ENCODE measurements around the gene CFAP73.
A peak's percentile ranks its signal among the peaks of the same experiment; 100 is the strongest.

CFAP73 gene

DNA sequence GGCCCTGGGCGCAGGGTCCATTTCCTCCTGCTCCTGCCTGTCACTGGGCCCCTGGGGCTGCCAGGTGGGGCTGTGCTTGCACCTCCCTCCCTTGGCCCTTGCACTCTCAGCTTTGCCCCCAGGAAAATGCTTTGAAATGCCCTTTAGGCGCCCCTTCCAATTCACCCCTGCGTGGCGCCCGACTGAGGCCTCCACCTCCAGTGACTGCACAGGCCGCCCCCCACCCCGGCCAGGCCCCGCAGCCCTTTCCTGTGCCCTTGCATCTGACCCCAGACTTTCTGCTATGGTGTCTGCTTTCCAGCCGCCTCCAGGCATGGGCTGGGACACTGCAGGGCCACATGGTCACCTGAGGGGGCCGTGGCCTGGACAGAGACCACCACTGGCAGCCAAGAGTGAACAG lies 18.3 kb downstream of the CFAP73 start:
- DNase-seq, result no peak

DNA sequence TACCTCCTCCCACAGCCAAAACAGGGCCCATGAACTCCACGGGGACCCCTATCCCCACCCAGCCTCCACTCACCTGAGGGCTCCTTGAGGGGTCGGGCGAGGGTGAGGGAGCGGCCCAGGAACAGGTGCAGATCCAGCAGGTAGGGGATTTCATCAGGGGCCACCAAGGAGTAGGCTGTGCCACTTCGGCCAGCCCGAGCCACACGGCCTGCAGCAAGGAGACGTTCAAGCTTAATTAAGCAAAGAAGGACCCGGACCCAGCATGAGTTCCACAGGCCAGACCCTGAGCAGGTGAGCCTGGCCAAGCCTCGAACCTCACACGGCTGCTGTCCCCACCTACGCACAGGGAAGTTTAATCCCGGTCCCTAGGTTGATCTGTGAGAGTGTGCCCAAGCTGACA lies 20.2 kb downstream of the CFAP73 start:
- DNase-seq, result no peak

DNA sequence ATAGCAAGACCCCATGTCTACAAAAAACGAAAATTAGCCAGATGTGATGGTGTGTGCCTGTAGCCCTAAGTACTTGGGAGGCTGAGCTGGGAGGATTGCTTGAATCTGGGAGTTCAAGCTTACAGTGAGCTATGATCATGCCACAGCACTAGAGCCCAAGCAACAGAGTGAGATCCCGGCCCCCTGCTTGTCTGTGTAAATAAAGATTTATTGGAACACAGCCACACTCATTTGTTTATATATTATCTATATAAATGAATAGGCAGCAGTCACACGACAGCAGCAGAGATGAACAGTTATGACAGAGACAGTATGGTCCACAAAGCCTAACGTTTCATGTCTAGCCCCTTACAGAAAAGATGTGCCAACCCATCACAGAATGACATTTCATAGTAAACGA lies 20.9 kb downstream of the CFAP73 start:
- no peak for DNase-seq

DNA sequence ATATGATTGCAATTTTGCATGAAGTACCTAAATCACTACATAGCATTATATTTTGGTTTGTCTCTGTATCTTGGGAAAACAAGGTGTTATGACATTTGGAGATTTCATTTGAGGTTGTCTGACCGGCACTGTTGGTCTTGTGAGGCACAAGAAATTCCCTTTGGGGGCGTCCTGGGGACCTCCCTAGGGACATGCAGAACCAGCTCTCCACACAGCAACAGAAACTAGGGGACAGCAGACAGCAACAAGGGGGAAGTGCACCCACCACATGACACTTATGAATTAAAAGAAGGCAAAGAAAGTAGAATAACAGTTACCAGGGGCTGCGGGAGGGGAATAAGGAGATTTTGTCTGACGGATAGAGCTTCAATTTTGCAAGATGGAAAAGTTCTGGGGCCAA lies 21.4 kb downstream of the CFAP73 start:
- DNase-seq, result no peak

DNA sequence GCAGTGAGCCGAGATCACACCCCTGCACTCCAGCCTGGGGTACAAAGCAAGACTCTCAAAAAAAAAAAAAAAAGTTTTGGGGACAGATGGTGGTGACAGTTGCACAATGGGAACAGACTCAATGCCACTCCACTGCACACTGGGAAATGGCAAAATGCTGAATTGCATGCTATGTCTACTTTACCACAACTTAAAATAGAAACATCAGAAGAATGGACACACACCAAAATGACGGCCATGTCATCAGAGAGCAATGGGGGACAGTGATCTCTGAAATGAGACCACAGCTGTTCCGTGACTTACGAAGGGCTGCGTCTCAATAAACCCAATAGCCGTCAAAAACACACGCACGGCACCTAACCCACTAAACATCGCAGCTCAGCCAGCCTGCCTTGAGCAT lies 22.0 kb downstream of the CFAP73 start:
- DNase-seq, result no peak

DNA sequence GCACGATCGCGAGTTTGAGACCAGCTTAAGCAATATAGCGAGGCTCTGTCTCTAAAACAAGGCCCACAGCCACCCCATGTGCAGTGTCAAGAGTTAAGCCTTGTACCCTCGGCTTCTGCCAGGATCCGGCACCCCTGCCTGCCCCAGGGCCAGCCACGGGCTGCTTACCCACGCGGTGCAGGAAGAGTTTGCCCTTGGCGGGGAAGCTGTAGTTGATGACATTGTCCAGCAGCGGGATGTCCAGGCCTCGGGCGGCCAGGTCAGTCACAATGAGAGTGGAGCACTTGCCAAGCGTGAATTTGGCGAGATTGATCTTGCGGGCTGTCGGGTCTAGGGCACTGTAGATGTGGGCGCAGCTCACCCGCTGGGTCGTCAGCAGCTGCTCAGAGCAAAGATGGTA lies 22.7 kb downstream of the CFAP73 start:
- DNase-seq, result no peak

DNA sequence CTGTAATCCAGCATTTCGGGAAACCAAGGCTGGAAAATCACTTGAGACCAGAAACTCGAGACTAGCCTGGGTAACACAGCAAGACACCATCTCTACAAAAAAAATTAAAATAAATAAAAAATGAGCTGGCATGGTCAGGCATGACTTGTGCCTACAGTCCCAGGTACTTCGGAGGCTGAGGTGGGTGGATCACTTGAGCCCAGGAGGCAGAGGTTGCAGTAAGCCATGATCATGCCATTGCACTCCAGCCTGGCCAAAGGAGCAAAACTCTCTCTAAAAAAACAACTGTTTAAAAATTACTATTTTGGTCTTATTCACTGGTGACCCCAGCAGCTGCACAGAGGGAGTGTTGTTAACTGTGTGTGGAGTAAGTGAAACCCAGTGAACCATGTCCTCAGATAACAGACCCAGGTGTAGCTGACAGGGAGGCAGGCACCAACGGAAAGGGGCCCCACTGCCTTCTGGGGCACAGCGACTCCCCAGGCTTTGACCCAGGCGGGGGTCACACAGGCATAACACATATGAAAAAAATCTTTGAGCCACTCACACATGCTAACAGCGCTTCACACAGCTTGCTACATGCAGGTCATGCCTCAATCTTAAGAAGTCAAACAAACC lies 23.7 kb downstream of the CFAP73 start:
- no peak for DNase-seq

DNA sequence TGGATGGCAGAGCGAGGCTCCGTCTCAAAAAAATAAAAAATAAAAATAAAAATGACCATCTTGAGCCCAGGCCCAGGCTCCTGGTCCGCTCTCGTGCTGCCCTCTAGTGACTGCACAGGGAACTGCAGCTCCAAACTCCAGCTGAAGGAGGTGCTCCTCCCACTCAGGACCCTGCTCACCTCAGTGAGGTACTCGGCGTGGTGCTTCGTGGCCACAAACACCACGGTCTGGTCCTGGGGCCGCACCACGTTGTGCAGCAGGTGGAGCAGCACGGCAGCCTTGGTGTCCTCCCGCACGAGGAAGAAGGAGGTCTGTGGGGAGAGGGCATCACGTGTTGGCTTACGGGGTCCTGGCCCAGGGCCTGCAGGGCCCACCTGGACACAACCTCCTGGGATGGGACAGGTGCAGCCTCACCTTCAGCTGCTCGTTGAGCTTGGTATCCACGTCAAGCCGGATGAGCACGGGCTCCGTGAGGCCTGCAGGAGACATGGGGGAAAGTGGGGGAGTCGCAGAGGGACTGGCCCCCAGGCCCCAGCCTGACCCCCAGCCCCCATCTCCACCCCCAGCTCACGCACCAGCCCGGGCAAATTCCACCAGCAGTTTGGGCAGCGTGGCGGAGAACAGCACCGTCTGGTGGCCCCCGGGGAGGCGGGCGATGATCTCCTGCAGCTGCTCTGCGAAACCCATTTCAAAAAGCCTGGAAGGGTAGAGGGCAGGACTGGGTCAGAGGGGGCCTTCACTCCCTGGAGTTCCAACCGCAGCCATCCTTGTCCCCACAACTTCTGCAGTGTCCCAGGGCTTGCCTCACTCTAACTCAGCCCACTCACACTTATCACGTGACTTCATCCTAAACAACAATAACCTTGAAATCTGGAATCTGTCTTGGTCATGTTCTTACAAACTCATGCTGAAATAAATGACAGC lies 25.2 kb downstream of the CFAP73 start:
- DNase-seq, result peak; percentile 77

DNA sequence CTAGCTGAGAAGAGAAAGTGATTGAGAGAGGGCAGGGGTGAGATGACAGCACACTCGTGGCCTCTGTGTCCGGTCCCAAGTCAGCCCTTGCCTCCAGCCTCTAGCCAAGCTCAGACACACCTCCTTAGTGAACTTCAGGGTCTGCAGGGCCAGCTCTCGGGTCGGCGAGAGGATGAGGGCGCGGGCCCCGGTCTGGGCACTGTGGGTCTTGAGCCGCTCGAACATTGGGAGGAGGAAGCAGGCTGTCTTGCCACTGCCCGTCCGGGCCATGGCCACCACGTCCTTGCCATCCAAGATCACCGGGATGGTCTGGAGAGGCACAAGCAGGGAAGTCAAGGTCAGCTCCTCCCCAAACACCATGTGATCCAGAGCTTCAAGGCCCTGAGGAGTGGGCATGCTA lies 29.5 kb downstream of the CFAP73 start:
- DNase-seq, result no peak

DNA sequence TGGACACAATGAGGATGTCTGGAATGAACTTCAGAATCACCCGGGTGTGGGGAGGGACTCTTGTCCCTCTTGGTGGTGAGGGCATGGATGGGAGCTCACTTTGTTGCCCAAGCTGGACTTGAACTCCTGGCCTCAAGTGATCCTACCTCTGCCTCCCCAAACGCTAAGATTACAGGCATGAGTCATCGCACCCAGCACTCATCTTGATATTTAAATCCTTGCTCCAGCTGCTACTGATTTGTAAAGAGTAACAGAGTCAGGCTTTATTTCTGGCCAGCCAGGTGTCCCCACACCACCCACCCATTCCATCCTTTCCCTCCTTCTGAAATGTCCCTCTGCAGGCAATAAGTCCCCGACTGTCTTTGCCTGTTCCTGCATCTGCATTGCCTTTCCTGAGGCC lies 30.8 kb downstream of the CFAP73 start:
- DNase-seq, result no peak

DNA sequence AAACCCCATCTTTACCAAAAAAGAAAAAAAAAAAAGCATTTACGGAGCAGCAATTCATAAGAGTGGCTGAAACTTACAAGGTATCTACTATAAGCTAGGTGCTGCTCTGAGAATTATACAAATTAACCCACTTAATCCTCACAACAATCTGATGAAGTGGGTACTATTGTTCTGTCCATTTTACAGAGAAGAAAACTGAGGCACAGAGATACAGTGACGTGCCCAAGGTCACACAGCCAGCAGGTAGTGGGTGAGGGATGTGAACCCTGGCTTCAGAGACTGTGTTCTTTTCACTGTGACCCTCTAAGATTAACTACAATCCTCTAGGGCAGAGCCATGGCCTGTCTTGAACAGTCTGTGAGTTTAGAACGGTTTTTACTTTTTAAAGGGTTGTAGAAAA lies 32.5 kb downstream of the CFAP73 start:
- DNase-seq, result no peak

DNA sequence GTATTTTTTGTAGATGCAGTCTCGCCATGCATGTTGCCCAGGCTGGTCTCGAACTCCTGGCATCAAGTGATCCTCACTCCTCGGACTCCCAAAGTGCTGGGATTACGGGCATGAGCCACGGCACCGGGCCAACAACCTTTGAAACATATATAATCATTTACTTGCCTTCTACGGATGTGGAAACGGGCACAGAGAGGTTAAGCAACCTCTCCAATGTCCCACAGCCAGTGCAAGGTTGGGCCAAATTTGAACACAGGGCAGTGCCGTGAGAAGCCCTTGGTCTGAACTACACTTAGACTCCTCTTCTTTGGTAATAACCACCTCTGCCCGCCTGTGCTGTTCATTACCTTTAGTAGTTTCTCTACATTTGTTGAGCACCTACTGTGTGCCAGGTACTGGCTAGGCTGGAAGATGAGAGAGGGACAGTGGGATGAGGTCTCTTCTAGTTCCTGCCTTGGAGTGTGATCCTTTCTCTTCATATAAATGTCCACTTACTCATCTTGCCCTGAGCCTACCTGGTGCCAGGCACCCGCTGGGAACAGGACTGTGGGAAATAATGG lies 33.6 kb downstream of the CFAP73 start:
- DNase-seq, result no peak

DNA sequence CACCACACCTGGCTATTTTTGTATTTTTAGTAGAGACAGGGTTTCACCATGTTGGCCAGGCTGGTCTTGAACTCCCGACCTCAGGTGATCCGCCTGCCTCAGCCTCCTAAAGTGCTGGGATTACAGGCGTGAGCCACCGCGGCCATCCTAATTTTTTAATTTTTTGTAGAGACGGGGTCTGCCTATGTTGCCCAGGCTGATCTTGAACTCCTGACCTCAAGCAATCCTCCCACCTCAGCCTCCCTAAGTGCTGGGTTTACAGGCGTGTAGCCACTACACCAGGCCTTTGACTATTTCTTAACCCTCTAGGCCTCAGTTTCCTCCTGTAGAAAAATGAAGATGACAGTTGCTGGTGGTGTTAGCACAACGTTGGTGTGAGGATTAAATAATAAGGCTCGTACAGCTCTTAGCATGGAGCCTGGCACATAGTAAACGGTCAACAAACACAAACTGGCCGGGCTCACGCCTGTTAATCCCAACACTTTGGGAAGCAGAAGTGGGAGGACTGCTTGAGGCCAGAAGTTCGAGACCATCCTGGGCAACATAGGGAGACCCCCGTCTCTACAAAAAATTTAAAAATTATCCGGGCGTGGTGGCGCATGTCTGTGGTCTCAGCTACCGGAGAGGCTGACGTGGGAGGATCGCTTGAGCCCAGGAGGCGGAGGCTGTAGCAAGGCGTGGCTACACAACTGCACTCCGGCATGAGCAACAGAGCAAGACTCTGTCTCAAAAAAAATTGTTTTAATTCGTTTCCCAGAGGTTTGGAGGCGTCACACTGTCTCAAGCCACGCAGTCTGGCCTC lies 34.8 kb downstream of the CFAP73 start:
- no peak for DNase-seq

DNA sequence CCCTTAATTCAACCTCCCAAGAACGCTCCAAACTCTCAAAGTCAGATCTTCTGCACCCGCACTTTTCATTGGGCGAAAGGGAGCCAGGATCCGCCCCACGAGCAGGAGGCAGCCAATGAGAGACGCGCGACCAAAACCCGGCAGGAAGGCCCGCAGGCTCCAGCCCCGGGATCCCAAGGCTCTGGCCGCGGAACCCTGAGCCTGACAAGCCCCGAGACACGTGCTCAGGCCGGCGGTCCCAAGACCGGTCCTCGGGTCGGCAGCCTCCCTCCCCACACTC lies 35.3 kb downstream of the CFAP73 start:
- peak; percentile 93 for DNase-seq

DNA sequence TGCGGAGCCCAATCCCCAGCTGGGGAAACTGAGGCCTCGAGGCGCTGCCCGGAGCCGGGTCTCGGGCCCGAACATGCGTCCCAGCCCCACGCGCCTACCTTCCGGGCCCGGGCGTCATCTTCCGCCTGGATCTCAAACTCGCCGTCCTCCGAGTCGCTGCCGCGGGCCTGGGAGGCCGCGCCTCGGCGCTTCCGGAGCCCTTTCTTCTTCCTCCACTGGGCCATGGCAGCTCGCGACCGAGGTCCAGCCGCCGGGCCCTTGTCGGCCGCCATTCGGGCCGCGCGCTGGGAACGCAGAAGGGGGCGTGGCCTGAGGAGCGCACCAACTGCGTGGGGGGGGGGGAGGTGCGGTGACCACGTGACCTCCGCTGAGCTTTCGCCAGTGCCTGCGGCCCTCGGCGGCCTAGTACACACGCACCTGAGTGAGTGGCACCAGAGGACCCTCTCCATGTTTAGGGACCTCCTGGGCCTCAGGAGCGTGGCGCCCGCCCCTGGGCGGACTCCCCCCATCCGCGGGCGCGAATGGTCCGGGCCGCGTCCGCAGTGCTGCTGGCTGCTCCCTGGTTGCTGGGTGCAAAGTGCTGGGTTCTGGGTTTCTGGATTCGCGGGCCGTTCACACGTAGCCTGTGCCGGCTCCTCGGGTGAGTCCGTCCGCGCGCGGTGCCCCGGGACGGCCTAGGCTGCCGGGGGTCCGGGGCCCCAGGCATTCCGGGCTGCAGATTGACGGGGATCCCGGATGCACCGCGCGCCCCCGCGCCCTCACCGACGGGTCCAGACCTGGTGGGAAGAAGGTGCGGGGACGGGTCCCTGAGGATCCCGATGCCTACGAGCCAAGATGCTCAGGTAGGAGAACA lies 35.9 kb downstream of the CFAP73 start, which contains the start of the genes DDX54 and RITA1:
TSS of gene DDX54 (minus strand) at position 299 of the 853 bp plus-strand sequence. CDS start at position 272, 27 bp downstream.
TSS of gene RITA1 (plus strand) at position 542 of the 853 bp plus-strand sequence. CDS start 1,026 bp downstream, outside the sequence.
- peak; percentile 88 for DNase-seq

DNA sequence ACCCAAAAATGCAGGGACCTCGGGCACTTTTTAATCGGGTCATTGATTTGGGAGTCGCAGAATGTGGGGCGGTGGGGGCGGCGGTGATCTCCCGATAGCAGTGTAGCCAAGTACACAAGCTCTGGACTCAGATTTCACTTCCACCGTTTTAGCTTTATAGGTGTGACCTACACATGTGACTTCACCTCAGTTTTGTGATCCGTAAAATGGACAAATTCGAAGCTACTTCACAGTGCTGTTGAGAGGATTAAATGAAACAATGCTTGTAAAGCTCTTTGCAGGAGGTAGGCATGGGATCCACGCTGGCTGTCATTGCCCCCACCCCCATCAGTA lies 36.5 kb downstream of the CFAP73 start:
- DNase-seq, result peak; percentile 43

DNA sequence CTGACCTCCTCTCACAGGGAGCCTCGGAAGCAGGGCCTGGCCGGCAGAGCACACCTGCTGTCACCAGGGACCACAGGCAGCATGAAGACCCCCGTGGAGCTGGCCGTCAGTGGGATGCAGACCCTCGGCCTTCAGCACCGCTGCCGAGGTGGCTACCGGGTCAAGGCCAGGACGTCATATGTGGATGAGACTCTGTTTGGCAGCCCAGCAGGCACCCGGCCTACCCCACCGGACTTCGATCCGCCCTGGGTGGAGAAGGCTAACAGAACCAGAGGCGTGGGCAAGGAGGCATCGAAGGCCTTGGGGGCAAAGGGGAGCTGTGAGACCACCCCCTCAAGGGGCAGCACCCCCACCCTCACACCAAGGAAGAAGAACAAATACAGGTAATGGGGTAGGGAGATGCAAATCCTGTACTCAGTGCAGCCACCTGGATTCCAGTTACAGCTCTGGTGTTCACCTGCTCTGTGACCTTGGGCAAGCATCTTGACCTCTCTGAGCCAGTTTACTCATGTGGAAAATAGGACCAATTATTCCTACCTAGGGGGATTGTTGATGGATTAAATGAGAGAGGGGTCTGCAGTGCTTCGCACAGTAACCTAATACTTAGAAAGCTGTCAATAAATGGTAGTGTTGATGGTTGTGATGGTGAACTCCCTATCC lies 37.3 kb downstream of the CFAP73 start:
- DNase-seq, result no peak

DNA sequence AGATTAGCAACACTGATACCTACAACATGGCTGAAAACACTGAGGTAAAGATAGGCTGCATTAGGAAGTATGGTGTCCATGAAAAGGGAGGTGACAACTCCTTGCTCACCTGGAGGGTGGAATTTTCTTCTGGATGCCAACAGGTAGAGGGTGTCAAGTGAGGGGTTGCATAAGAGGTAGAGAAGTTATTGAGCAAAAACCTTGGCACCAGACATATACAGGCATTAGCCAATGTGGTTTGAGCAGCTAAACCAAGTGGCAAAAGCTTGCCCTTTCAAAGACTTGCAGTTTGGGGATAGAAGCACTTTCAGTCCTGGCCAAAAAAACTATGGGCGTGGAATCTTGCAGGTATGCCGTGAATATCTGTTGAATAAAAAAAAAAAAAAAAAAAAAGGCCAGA lies 39.8 kb downstream of the CFAP73 start:
- no peak for DNase-seq

DNA sequence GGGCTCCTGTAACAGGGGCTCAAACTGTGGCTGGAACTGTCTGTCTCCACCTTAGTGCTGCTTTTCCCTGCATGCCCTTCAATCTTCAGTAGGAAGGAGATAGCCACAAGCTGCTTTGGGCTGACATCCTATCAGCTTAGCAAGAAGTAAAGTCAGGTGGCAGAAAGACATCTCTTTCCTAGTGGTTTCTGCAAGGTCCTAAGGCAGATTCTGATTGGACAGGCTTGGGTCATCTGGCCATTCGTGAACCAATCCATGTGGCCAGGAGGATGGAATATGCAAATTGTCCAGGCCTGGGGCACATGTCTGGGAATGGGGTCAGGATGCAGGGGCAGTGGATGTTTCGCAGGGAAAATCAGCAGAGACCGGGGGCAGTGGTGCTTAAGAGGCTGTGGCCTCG lies 41.2 kb downstream of the CFAP73 start:
- DNase-seq, result no peak

DNA sequence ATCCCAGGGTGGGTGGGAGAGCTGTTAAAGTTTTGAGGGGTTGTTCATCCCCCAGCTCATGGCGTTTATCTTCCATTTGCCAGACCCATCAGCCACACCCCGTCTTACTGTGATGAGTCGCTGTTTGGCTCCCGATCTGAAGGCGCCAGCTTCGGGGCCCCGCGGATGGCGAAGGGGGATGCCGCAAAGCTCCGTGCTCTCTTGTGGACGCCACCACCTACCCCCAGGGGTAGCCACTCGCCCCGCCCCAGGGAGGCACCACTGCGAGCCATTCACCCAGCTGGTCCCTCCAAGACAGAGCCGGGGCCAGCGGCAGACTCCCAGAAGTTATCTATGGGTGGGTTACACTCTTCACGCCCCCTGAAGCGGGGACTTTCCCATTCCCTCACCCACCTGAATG lies 41.7 kb downstream of the CFAP73 start:
- DNase-seq, result no peak

DNA sequence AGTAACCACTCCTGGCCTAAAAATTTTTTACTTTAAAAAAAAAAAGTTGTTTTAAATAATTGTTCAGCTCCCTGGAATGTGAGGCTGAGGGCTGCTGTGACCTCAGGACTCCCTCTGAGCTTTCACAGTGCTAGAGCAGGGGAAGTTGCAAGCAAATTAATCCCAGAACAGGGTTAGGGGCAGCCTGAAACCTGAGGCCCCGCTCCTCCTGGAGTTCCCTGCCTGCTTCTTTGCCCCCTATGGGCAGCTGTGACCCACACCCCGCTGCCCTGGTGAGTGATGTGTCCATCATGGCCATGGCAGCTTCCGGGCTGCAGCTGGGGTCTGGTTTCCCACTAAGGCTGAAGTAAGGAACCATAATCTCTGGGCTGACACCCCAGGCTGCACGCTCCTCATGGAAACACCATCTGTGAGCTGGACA lies 45.5 kb downstream of the CFAP73 start:
- no peak for DNase-seq

DNA sequence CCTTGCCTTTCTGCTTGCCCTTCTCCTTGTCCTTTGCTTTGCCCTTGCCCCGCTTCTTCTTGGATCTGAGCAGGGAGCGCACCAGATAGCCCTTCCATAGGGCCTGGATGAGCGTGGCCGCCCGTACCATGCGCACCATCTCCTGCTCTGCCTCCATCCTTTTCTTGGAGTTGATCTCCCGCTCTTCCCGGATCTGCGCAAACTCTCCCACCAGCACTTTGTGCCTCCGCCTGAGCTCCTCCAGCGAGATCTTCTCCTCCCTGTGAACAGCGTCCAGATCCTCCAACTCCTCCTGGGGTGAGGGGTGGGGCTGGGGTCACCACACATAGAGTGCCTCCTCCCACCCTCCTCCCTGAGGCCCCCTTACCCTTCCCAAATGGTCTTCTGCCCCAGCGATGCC lies 46.1 kb downstream of the CFAP73 start:
- DNase-seq, result no peak

Data from RPMI8226 (cell line).